Measurements from ENCODE around the gene DCAF16.

DNA sequence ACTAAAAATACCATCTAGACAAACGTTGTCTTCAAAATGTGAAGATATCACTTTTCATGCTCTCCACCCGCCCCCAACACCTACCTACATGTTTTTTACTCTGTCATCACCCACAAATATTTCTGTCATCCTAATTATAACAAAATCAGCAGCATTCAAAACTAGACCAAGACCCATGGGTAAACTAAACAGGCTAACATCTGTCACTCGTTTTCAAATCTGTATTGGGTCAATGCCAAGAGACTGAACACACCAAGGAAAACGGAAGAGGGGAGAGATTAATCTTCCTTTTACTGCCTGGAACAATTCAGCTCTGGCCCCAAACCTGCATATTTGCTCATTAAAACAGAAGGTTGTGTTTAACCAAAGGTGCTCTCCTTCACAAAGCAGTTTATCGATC is 46.6 kb downstream of the DCAF16 start:
- TF ChIP-seq, protein P1, sequence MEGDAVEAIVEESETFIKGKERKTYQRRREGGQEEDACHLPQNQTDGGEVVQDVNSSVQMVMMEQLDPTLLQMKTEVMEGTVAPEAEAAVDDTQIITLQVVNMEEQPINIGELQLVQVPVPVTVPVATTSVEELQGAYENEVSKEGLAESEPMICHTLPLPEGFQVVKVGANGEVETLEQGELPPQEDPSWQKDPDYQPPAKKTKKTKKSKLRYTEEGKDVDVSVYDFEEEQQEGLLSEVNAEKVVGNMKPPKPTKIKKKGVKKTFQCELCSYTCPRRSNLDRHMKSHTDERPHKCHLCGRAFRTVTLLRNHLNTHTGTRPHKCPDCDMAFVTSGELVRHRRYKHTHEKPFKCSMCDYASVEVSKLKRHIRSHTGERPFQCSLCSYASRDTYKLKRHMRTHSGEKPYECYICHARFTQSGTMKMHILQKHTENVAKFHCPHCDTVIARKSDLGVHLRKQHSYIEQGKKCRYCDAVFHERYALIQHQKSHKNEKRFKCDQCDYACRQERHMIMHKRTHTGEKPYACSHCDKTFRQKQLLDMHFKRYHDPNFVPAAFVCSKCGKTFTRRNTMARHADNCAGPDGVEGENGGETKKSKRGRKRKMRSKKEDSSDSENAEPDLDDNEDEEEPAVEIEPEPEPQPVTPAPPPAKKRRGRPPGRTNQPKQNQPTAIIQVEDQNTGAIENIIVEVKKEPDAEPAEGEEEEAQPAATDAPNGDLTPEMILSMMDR (IDR thresholded peaks at IDR 0.05) = no peak
- TF ChIP-seq HOXB5 (CRISPR knock-in tag; IDR thresholded peaks at IDR 0.05) = no peak
- TF ChIP-seq JUN (IDR thresholded peaks at IDR 0.05) = no peak
- TF ChIP-seq POLR2A (IDR thresholded peaks at IDR 0.05; ENCODE audit: low read length) = no peak
- TF ChIP-seq BHLHE40 (IDR thresholded peaks at IDR 0.05; ENCODE audit: low read depth, low read length) = no peak
- TF ChIP-seq KDM5A (IDR thresholded peaks at IDR 0.05) = no peak
- TF ChIP-seq EP300 (IDR thresholded peaks at IDR 0.05) = no peak
- no peak for TF ChIP-seq MAZ (IDR thresholded peaks at IDR 0.05; ENCODE audit: borderline replicate concordance, low read depth, low read length)
- no peak for TF ChIP-seq ESRRA (IDR thresholded peaks at IDR 0.05; ENCODE audit: borderline replicate concordance, low read length)
- TF ChIP-seq, protein P2, sequence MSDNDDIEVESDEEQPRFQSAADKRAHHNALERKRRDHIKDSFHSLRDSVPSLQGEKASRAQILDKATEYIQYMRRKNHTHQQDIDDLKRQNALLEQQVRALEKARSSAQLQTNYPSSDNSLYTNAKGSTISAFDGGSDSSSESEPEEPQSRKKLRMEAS (IDR thresholded peaks at IDR 0.05) = no peak
- no peak for TF ChIP-seq NFE2L2 (conservative IDR thresholded peaks at IDR 0.05; ENCODE audit: low read length)

Measured in A549 (cell line).